NCI-H128 (cell line): ENCODE measurements around the gene TMEM151B.
"Not testable (repeated sequence)": the region's sequence is repeated elsewhere in the genome, so short reads cannot be mapped to it uniquely, and the experiment has no call there.

Source experiments
- DNase-seq: peaks from one replicate; lab custom pipeline; 2025; ENCODE audit not compliant: unreplicated experiment; lab: John Stamatoyannopoulos, UW

The TMEM151B gene

DNA sequence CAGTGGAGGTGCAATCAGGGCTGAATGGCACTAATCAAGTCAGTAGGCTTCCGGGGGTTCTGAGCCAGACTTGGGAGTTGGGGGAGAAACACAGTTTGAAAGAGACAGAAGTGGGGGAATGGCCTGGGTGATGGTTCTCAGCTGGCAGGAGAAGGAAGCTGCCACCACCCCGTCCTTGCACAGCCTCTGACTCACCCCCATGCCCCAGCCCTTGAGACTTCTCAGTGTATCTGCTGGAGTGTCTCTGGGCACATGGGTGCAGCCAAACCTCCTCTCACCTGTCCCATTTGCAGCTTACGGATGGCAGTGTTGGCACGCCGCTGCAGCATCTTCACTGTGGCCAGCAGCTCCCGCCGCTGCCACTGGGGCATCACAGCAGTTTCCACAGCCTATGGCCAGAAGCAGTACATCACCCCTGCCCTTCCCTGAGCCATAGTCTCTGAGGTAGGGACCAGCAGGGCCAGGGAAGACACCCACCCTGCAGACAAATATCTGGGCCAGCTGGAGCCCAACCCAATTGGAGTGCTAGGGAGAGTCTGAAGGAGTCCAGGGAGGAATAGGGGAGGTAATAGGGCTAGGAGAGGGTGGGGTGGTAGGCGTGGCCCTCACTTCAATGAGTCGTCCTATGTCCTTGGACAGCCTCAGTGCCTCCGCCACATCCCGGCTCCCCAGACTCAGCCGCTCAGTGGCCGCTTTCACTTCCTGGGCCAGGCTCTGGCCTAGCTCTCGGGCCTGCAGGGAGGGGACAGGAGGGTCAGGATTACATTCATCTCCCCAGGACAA lies 31.7 kb downstream of the TMEM151B start:
- no peak for DNase-seq

DNA sequence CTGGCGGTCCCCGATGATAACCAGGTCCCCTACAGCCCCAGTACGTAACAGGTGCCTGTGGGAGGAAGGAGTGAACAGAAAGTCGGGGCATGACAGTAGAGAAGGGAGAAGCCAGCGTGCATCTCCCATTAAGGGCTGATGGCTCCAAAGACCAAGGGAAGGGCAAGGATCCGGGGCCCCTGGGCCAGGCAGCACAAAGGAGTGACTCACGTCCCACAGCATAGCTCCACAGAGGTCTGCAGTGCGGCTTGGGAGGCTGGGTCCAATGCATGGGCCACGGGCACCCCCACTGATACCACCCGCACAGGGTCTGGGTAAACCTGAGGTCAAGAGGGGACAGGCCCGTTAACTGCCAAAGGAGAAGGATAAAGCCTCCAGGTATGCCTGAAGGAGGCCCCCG lies 32.6 kb downstream of the TMEM151B start:
- no peak for DNase-seq

DNA sequence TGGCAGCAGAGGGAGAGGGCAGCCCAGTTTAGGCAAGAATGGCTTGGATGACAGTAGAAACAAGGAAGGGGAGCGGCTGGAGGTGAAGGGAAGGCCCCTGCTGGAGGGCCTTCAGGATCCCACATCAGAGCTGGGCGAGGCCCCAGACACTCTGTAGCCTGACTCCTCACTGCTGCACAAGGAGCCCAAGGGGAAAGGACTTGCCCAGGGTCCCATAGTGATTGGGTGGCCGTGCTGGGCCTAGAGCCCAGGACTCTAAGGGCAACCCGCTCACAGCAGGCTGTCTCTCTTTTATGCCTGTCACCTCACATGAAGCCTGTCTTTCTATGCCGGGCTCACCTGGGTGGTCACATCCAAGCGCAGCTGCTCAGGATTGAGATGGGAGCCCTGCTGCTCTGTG lies 33.6 kb downstream of the TMEM151B start:
- DNase-seq = no peak

DNA sequence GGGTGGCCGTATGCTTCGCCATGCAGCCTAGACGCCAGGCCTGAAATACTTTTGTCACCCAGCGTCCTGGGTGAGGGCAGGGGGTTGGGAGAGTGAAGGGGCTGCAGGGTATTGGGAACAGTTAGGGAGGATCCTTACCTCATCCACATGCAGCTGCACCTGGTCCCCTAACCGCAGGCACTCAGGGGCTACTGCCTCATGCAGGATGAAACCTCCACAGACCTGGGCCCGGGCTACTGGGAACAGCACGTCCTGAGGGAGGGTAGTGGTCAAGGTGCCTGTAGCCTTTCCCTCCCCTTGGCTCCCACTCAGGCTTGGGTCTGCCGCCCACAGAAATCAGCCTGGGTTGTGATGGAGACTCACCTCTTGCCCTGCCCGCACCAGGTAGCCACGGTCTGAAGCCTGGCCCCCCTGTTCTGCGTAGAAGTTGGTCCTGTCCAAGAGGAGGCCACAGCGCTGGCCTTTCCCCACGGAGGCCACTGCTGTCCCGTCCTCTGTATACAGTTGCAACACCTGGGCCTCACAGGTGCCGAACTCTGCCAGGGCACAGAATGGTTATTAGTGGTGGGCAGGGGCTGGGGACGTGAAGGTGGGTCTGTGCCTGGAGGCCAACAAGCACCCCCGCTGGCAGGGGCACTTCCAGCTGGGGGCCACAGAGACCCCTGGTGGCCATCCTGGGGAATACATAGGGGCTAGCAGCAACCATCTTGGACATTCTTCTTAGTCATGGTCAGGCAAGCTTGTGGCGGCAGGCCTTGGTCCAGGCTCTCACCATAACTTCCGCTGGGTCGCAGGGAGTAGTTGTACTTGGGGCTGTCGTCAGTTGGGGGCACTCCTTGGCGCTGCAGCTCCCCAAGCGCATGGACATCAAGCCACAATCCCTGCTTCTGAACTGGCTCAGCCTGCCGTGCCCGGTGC lies 34.3 kb downstream of the TMEM151B start:
- no peak for DNase-seq

DNA sequence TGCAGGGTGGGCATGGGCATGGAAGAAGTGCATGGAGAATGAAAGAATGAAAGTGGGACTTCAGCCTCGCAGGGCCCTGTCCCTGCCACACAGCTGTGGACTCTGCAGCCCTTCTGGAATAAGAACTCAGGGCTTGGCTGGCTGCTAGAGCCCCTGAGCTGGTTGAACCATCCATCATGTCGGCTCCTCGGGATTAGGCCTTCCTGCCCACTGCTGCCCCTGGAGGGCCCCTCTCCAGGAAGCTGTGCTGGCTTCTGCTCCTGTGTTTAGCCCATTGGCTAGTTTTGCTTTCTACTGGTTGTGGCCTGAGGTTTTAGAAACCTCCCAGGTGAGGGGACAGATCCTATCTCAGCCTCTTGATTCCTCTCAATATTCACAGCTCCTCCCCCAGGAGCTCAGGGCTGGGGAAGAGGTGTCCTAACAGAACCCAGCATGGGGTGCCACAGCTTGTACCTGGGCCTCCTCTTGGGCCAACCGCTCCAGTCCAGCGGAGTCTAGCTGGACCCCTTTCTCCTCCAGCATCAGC lies 35.0 kb downstream of the TMEM151B start:
- DNase-seq = no peak

DNA sequence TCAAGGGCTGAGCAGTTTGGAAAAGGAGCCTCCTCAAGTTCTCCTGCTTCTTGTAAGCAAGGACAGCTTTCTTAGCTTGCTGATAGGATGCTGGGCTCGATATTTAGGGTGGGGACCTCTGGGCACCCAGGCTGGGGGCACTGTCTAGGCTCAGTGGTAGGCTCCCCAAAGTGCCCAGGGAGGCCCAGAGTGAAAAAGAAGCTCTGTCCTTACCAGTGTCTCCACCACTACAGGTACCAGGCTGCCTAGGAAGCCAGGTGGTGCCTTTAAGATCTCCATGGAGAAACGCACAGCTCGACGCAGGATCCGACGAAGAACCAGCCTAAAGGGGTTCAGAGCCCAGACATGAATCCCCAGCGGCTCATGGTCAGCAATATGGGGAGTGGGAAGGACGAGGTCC lies 36.5 kb downstream of the TMEM151B start:
- no peak for DNase-seq

DNA sequence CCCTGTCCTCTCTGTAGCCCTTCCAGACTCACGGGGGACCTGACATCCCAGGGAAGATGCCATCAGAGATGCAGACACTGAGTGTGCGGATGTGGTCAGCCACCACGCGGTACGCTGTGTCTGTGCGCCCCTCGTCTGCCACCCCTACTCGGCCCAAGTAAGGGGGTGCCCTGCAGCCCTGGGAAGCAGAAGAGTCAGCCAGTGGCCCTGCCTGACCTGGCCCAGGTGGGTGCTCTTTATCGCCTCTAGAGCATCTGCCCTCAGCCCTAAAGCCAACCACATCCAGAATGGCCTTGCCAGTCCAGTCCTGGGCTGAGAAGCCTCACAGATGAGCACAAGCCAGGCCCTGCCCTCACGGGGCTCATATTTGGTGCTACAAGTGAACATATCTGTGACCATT lies 37.0 kb downstream of the TMEM151B start:
- DNase-seq = no peak

DNA sequence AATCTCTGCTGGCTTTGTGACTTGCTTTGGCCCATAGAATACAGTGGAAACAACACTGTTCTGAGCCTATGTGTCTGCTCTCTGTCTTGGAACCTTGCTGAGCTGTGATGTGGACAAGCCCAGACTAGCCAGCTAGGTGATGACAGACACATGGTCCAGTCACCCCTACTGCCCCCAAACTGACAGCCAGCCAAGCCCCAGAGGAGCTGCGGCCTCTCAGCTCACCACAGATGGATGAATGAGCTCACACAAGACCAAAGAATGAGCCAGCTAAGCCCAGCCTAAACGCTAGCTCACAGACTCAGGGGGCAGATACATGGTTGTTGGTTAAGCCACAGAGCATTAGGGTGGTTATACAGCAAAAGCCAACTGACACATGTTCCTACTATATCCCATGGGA lies 38.8 kb downstream of the TMEM151B start:
- no peak for DNase-seq

DNA sequence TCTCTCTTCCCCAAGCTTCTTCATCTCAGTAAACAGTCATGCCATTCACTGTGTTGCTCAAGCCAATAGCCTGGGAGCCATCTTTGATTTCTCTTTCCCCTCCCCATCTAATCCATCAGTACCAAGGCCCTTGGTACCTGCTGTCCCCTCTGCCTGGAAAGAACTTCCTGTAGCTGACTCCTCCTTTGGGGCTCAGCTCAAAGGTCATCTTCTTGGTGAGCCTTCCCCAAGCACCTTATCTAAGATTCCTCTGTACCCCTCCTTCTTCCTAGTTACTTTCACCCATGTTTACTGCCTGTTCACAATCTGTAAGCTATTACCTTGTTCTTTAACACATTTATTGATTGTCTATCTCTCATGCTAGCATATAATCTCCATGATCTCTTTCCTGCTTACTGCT lies 39.4 kb downstream of the TMEM151B start:
- no peak for DNase-seq

DNA sequence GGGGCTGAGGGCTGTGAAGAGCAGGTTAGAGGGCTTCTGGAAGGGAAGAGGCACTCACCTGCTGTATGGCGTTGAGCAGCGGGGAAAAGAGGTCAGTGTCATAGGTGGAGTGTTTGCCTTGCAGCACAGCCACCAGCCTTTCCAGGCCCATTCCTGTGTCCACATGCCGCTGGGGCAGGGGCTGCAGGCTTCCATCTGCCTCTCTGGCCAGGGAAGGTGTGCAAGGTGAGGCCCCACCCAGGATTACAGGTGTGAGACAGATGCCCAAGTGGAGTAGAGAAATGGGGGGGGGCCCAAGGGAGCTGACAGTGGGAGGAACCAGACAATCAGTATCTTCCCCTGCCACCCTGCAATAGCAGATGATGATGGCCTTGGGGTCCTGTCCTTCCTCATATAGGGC lies 40.0 kb downstream of the TMEM151B start:
- DNase-seq = no peak

DNA sequence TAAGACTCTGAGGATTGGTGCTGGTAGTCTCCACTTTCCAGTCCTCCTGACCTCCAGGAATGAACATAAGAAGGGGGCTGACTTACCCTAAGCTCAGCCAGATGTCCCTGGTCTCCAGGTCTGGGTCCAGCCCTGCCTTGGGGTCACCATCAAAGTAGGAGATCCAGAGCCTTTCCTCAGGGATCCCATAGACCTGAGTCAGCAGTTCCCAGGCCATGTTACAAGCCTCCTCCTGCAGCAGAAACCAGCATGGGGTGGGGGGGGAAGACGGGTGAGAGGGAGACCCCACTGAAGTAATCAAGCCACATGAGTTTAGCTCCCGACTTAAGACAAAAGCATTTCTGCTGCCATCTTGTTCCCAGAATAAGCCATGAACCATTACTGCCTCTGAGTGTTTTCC lies 41.1 kb downstream of the TMEM151B start:
- no peak for DNase-seq

DNA sequence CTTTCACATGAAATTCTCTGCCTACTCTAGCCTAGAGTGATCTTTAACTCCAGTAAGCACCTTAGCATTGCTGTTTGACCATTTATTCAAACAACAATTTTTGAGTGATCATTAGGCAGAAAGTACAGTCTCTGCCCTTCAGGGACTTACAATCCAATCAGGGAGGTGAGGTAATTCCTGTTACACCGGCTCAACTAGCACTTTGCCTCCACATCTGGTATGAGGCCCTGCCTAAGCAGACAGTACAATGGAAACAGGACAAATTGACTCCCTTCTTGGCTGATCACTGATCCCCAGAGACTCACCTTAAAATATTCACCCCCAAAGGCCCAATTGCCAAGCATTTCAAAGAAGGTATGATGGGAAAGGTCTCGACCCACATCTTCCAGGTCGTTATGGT lies 41.5 kb downstream of the TMEM151B start:
- DNase-seq = no peak

DNA sequence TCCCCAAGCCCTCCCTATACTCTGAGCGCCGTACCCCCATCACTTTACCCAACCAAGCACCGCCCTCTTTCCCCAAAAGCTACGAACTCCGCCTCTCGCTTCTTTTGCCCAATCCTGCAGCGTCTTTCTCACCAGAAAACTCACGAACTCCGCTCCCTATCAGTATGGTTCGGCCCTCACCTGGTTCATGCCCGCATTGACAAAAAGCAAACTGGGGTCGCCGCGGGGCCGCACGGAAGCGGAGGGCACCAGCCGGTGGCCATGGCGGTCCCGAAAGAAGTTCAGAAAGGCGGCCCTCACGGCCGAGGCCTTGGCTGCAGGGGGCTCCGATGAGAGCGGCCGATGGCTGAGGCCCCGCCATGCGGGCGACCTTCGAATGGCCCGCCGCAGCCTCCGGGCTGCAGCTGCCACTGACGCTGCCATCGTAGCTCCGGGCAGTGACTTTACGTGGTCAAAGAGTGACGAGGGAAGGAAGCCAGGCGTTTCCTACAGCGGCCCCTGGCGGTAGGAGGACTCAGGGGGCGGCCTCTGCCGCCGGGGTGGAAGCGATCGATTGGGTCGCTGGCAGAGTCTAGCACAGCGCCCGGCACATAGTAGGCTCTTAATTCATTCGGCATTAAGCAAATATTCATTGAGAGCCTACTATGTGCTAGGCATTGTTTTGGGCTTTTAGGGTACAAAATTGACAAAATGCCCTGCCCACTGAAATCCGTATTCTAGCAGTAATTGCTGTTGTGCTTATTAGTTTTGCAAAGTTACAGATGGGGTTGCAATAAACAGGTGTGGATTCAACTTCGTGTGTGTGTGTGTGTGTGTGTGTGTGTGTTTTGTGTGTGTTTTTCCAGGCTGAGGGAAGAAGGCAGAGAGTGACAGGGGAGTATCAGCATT lies 42.9 kb downstream of the TMEM151B start, which contains the start of gene AARS2:
AARS2 (minus strand) TSS at position 447 of the 888 bp plus-strand sequence; CDS start at position 423, 24 bp downstream.
- peak; percentile 73 for DNase-seq

DNA sequence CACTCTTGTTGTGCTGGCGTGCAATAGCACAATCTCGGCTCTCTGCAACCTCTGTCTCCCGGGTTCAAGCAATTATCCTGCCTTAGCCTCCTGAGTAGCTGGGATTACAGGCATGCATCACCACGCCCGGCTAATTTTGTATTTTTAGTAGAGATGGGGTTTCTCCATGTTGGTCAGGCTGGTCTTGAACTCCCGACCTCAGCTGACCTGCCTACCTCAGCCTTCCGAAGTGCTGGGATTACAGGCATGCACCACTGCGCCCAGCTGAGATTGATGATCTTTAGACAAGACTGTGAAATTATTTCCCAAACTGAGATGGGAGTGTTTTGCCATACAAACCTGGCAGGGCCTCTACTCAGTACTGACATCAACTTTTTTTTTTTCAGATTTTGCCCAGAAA lies 44.4 kb downstream of the TMEM151B start:
- not testable (repeated sequence) for DNase-seq

DNA sequence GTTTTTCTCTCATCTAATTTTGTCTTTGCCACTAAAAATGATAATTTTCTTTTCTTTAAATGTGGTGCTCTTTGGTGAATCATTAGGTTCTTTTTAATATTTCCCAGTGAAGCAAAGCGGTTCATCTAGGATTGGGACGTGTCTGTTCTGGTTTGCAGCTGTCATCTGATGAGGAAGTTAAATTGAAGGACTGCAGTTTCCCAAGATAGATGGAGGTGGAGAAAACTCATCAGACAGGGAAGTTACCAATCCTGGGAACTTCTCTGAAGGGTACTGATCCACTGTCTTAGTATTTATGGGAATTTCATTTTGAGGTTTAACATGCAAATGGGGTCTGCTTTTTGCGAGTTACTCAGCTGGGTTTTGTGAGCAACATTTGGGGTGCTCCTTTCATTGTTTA lies 45.3 kb downstream of the TMEM151B start:
- DNase-seq = no peak

DNA sequence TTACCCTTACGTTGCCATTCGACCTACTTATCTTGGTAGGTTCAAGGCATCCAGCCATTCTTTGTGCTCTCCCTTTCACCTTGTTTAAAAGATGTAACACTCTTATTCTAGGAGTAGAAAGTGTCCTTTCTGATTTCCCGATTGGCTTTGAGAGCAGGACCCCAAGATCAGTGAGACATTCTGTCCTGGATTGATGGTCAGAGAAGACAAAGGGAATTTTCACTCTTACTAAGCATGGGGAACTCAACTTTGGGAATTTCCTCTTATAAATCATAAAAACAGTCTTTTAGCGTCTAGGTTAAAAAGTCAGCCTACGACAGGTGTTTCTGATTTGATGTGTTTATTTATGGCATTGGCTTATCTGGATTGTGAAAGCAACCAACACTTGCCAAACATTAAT lies 45.7 kb downstream of the TMEM151B start:
- DNase-seq = no peak

DNA sequence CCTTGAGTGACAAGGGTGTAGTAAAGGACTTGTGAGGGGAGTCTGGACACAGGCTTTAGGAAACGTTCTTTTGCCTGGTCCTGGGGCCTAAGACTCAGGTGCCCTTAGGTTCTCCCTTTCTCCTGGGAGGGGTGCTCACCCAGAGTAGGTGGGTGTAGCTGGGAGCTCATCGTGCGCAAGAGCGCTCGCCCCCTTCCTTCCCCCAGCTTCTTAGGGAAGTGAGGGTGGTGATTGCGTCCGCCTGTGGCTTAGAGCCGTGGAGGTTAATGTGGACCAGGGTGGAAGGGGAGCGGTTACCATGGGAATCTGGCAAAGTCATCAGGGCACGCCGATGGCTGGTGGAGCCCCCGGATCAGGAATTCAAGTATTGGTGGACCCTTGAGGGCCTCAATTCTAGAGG lies 46.2 kb downstream of the TMEM151B start:
- DNase-seq = no peak

DNA sequence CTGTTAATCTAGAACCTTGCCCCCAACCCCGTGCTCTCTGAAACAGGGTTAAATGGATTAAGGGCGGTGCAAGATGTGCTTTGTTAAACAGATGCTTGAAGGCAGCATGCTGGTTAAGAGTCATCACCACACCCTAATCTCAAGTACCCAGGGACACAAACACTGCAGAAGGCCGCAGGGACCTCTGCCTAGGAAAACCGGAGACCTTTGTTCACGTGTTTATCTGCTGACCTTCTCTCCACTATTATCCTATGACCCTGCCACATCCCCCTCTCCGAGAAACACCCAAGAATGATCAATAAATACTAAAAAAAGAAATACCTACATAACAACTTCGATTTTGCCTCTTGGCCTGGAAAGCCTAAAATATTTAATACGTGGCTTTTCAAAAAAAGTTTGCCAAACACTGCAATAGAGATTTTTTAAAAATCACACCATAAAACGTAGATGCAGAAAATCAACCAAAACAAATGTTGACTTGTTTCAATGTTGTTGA lies 46.9 kb downstream of the TMEM151B start:
- not testable (repeated sequence) for DNase-seq

DNA sequence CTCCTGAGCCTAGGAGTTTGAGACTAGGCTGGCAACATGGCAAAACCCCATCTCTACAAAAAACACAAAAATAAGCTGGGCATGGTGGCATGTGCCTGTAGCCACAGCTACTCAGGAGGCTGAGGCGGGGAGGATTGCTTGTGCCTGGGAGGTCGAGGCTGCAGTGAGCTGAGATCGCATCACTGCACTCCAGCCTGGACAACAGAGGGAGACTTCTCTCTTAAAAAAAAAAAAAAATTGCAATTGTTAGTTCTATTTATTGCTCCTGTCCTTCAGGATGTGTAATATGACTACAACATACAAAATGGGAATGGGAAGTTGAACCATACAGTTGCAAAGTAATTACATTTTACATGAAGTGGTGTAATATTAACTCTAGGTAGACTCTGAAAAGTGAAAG lies 51.0 kb downstream of the TMEM151B start:
- DNase-seq = no peak

DNA sequence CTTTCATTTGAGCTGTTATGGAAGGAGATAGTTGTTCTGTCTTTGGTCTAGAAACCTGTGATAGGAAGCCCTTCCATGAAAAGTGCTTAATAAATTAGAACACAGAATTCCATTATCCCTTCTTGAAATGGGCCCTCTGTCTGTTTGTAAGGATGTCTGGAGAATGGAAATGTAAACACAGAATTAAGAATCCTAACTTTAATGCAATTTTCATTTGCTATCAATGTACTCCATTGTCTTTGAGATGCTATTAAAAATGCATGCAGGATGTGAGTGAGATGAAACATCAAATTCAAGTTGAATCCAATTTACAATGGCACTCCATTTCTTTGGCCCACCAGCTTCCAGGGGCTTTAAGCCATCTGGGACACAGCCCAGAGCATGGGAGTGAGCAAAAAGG lies 56.8 kb downstream of the TMEM151B start:
- no peak for DNase-seq

DNA sequence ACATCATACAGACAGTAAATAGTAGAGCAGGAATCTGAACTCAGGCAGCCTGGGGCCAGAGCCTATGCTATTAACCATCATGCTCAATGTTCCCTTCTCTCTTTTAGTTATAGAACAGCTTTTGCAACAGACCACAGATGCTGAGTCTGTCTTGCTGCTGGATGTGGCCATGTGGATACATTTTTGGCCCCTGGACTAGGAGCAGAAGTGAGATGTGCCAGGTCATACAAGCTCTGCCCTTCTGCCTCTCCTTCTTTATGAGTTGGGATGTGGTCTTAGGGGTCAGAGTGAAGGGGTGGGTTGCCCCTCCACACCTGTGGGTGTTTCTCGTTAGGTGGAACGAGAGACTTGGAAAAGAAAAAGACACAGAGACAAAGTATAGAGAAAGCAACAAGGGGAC lies 57.5 kb downstream of the TMEM151B start:
- DNase-seq = no peak
